HepG2 (cell line): ENCODE results near the gene RCOR1. TPM values are rescaled to one million over a fixed set of nuclear protein-coding genes. Genes with fewer than 3 reads are reported as not detected.

Experiments
- ATAC-seq: fragments of 200-7000 bp; cut with Tn5 transposase; 3 replicates; pipeline ENCODE4 v1.9.1; 2020; ENCODE audit warnings: mild to moderate bottlenecking, moderate library complexity
- BruUV-seq: library from RNA; stranded (reverse); fragments of 400-500 nt; replicated peaks from 2 replicates; lab custom pipeline; 2021; lab: Mats Ljungman, UMichigan
- CTCF ChIA-PET: fragments of 300-600 bp; formaldehyde crosslinking; extraction: SDS; loops from one replicate; lab custom pipeline; 2021; ENCODE audit warnings: low total read pairs, inconsistent platforms, low intra/inter-chr PET ratio; lab: Yijun Ruan, JAX
- POLR2A ChIA-PET: fragments of 350-600 bp; sonication (Branson Sonifier 250); formaldehyde crosslinking; loops from one replicate; lab custom pipeline; 2020; ENCODE audit warnings: antibody characterized with exemption, inconsistent platforms; lab: Yijun Ruan, JAX
- DNase-seq: peaks from one replicate; pipeline ENCODE4 v3.0.0-alpha.2; 2015; ENCODE audit warnings: low spot score
- FAIRE-seq: peaks from 3 replicates; lab custom pipeline; 2011; peaks lifted over from hg19 to GRCh38; lab: Jason Lieb, UNC
- H2AFZ ChIP-seq: one replicate; pipeline ENCODE4 v1.6.1; 2011; ENCODE audit warnings: low read length, inconsistent platforms
- H3K27ac ChIP-seq: fragments of 300-600 bp; 3 replicates; pipeline ENCODE4 v1.8.0; 2011; ENCODE audit warnings: mixed run types, mild to moderate bottlenecking, mixed read lengths, low read length, inconsistent platforms; ENCODE audit not compliant: insufficient read depth; ENCODE audit errors: extremely low read length
- H3K27me3 ChIP-seq, 2 experiments: fragments of 200-600 bp in 1 of 2; 2 replicates in 1 of 2; 3 replicates in 1 of 2; pipeline versions ENCODE4 v1.6.0 to v1.8.0; 2011; ENCODE audit warnings: low read length in 2 of 2, mild to moderate bottlenecking in 2 of 2, moderate library complexity in 2 of 2, inconsistent platforms in 1 of 2; ENCODE audit not compliant: insufficient read depth in 2 of 2, control insufficient read depth in 1 of 2
- H3K36me3 ChIP-seq, 2 experiments: fragments of 200-600 bp in 1 of 2; replicated peaks in 1 of 2; 2 replicates in 1 of 2; 3 replicates in 1 of 2; pipeline versions ENCODE4 v1.5.1 to v1.8.0; 2011; ENCODE audit warnings: low read length in 2 of 2, inconsistent platforms in 1 of 2; ENCODE audit not compliant: insufficient read depth in 2 of 2, control insufficient read depth in 1 of 2
- H3K4me1 ChIP-seq: 2 replicates; pipeline ENCODE4 v1.5.1; 2012; ENCODE audit warnings: low read length, inconsistent platforms; ENCODE audit not compliant: insufficient read depth
- H3K4me2 ChIP-seq: 2 replicates; pipeline ENCODE4 v1.6.0; 2011; ENCODE audit warnings: low read depth, low read length, inconsistent platforms
- H3K4me3 ChIP-seq, 3 experiments: fragments of 200-600 bp in 1 of 3; sonication (generic), shearing (Covaris generic) in 1 of 3; replicated peaks in 1 of 3; 2 replicates each; pipeline ENCODE4 v1.5.1; 2011 to 2016; ENCODE audit warnings: low read length in 3 of 3, inconsistent platforms in 2 of 3, low read depth in 2 of 3, mild to moderate bottlenecking in 2 of 3, control low read depth in 1 of 3, mixed read lengths in 1 of 3; ENCODE audit not compliant: insufficient read depth in 1 of 3
- H3K79me2 ChIP-seq: one replicate; pipeline ENCODE4 v1.6.1; 2011; ENCODE audit warnings: low read length, inconsistent platforms; ENCODE audit not compliant: insufficient read depth
- H3K9ac ChIP-seq: 2 replicates; pipeline ENCODE4 v1.6.0; 2011; ENCODE audit warnings: mild to moderate bottlenecking, low read depth, low read length, inconsistent platforms; ENCODE audit not compliant: insufficient read depth
- H3K9me3 ChIP-seq: 2 replicates; pipeline ENCODE4 v1.5.1; 2012; ENCODE audit warnings: mild to moderate bottlenecking, low read length
- H4K20me1 ChIP-seq: 2 replicates; pipeline ENCODE4 v1.6.0; 2011; ENCODE audit warnings: inconsistent platforms, mild to moderate bottlenecking, low read length, moderate library complexity; ENCODE audit not compliant: insufficient read depth
- CREM ChIP-seq, 2 experiments: sonication (generic) in 1 of 2; formaldehyde crosslinking in 1 of 2; IDR thresholded peaks; 2 replicates each; pipeline versions ENCODE4 v1.4.0 to v1.6.1; 2016 to 2020; ENCODE audit warnings: antibody characterized with exemption in 1 of 2, mild to moderate bottlenecking in 1 of 2, missing genetic modification reagents in 1 of 2
- RBM22 ChIP-seq: fragments of 200-400 bp; formaldehyde crosslinking; optimal IDR thresholded peaks from 2 replicates; pipeline ENCODE3; 2017; ENCODE audit warnings: mild to moderate bottlenecking, low read length, moderate library complexity
- TMF1 ChIP-seq: sonication (generic); formaldehyde crosslinking; IDR thresholded peaks from 2 replicates; pipeline ENCODE4 v1.8.1; 2022; ENCODE audit warnings: low read depth, missing genetic modification reagents
- ZNF20 ChIP-seq: sonication (generic); formaldehyde crosslinking; IDR thresholded peaks from 2 replicates; pipeline ENCODE4 v1.4.0; 2020; ENCODE audit warnings: mild to moderate bottlenecking, moderate library complexity, missing genetic modification reagents
- ZNF709 ChIP-seq: sonication (generic); formaldehyde crosslinking; IDR thresholded peaks from 2 replicates; pipeline ENCODE4 v1.5.0; 2020; ENCODE audit warnings: mild to moderate bottlenecking, missing genetic modification reagents
- whole genome bisulfite sequencing: methylation state at CpG from one replicate; pipeline ENCODE4 v1.1.6; 2017; ENCODE audit warnings: low lambda C conversion rate; 5-methylcytosine and 5-hydroxymethylcytosine counted together
- in situ Hi-C: cut with HindIII; loops from 2 replicates; pipeline ENCODE4 v1.10.0; 2017; ENCODE audit warnings: low pct_unique_long_range_greater_than_20kb; ENCODE audit not compliant: extremely low pct_ligation_motif_present
- intact Hi-C: fragments of 100-400 bp; cut with micrococcal nuclease; formaldehyde crosslinking; loops from one replicate; pipeline ENCODE4 v1.10.0; 2022; ENCODE audit not compliant: unreplicated experiment
- polyA plus RNA-seq, 8 experiments: library from polyadenylated mRNA; depleted of rRNA in 3 of 8; stranded (reverse) in 7 of 8; unstranded in 1 of 8; fragments of >200 nt; fragmentation: Illumina TruSeq in 4 of 8; extraction: Trizol in 4 of 8; gene quantifications; 2 replicates each; pipeline versions ENCODE4 v1.2.1 to v1.2.3, GENCODE V29; 2011 to 2016; ENCODE audit warnings: low read depth in 4 of 8, missing spikeins in 1 of 8, mixed read lengths in 1 of 8; ENCODE audit not compliant: insufficient read depth in 1 of 8
- total RNA-seq, 5 experiments: library from RNA; depleted of rRNA; stranded (reverse); fragments of >200 nt; fragmentation: Illumina TruSeq; extraction: Trizol; gene quantifications; 2 replicates each; pipeline ENCODE4 v1.2.3, GENCODE V29; 2016; ENCODE audit warnings: low read depth in 1 of 5
- TF ChIP-seq, protein P1 (sequence below): sonication (generic); formaldehyde crosslinking; IDR thresholded peaks from 2 replicates; pipeline ENCODE4 v1.5.0; 2020; ENCODE audit warnings: mild to moderate bottlenecking, missing genetic modification reagents

RCOR1 gene
- total and polyA plus RNA-seq, 2 of the 13 experiments (the other 11 are each of a cell fraction or from before 2014, with no cell fraction given), result 10.2 to 11.1 TPM

DNA sequence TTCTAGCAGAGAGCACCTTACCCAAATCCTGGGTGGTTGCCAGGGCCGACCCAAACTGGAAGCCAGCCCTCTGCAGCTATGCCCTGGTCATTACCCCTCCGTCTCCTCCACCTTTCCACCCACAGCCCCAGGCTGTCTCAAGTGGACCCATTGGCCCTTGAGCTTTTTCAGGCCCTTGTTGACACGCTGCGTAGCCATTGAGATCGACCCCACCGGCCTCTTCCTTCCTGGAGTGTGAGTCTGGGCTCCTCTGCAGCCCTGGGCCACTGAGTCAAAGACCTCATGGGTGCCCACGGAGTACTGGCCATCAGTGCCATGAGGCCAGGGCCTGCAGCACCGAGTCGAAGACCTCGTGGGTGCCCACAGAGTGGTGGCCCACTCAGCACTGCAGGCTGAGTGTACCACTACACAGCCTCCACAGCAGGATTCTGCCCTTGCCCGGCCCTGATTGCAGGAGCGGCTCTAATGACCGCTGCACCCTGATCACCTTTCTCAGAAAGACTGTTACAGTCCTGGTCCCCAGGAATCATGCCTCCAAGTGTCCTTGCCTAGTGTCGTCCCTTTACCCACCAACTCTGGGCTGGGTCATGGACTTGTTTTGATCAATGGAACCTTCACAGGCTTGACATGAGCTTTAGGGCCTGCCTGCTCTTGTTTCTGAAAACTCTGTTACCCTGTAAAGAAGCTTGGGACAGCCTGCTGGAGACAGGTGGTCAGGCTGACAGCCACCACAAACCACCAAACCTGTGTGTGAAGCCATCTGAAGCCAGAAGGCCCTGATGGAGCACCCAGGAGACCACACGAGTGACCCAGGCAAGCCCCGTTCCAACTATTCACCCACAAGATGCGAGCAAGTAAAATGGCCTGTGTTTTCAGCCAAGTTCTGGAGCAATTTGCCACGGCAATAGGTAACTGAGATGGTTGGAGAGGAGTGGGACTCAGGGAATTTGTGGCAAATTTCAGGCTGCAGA, 145.2 kb downstream of the RCOR1 start:
- Histone ChIP-seq H3K9me3 (no peaks in the 10 kb centered on the region), H4K20me1 (no peaks in the 10 kb centered on the region), H3K9ac (no peak overlapping the region), H2AFZ (no peak overlapping the region), H3K27me3 (no peaks in the 10 kb centered on the region), H3K27ac (no peak overlapping the region)
- BruUV-seq, result no TSS peak
- in situ Hi-C loops, result no loop called here
- 93% methylated on average over 14 of the region's 18 CpGs for WGBS
- ATAC-seq (peak; percentile 16), FAIRE-seq (no peak)
- intact Hi-C loops, result no loop called here
- POLR2A ChIA-PET, result no interaction called here
- TF ChIP-seq RBM22 (peak; percentile 53), ZNF20 (no peak)
- TF ChIP-seq, all 625 proteins: peak for 1
- CTCF ChIA-PET, result no interaction called here
- no peaks in the 10 kb centered on the region for H3K79me2 ChIP-seq
- H3K4me1 ChIP-seq, result no peaks in the 10 kb centered on the region
- H3K36me3 ChIP-seq, result peaks cover 6 to 8% of the 10 kb centered on the region in 2 experiments; a peak in 1 of 5 replicates
- no peak overlapping the region for H3K4me2 ChIP-seq
- H3K4me3 ChIP-seq, result no peak overlapping the region
- no peak for DNase-seq

DNA sequence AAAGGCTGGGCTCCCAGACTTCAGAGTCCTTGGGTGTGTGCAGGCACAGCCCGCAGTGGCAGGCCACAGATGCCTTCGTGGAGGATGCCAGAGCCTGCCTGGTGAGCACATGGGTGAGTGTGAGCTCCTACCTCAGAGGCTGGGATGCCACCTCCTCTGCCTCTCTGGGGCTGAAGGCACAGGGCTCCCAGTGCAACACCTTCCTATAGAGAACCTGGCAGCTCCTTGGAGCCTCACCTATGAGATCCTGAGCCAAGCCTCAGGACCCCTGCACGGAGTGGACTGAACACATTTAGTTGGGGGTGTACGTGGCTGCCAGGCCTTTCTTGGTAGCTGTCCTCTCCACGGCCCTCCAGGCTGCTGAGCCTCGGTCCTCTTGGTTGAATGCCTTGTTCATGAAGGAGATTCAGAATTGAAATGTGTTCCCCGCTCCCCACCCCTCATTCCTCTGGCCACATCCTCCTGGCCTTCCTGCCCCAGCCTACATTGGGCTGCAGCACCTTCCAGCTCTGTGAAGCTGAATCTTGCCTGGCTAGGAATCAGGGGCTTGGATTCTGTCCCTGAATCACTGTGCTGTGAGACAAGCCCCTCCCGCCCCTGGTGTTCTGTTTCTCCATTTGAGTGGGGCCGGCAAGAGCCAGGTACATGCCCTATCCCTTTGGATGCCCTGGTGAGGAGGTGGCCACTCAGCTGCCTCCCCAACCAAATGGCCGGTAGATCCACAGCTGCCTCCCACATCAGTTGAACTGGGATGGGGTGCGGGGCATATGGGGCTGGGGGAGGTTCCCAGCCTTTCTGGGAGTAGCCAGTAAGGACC, 146.1 kb downstream of the RCOR1 start:
- Histone ChIP-seq H3K4me3 (no peak overlapping the region), H3K79me2 (no peaks in the 10 kb centered on the region), H3K27ac (no peak overlapping the region), H4K20me1 (no peaks in the 10 kb centered on the region), H3K36me3 (peaks cover 3 to 8% of the 10 kb centered on the region in 2 experiments; a peak in 1 of 5 replicates), H3K4me1 (no peaks in the 10 kb centered on the region), H3K4me2 (no peak overlapping the region), H3K9me3 (no peaks in the 10 kb centered on the region), H3K27me3 (no peaks in the 10 kb centered on the region), H3K9ac (no peak overlapping the region), H2AFZ (no peak overlapping the region)
- ATAC-seq (peak; percentile 13; the same call in 2 of the 3 replicates), DNase-seq (no peak), FAIRE-seq (no peak)
- in situ Hi-C loops (no loop called here), intact Hi-C loops (no loop called here)
- no TSS peak for BruUV-seq
- CTCF ChIA-PET, result no interaction called here
- POLR2A ChIA-PET, result no interaction called here
- 100% methylated on average over 3 of the region's 11 CpGs for WGBS
- TF ChIP-seq TMF1 (CRISPR knock-in tag) (no peak), CREM (IDR thresholded peaks at IDR 0.05) (no peak), CREM (CRISPR knock-in tag; IDR thresholded peaks at IDR 0.05) (no peak), ZNF709 (no peak)
- TF ChIP-seq, protein P1, sequence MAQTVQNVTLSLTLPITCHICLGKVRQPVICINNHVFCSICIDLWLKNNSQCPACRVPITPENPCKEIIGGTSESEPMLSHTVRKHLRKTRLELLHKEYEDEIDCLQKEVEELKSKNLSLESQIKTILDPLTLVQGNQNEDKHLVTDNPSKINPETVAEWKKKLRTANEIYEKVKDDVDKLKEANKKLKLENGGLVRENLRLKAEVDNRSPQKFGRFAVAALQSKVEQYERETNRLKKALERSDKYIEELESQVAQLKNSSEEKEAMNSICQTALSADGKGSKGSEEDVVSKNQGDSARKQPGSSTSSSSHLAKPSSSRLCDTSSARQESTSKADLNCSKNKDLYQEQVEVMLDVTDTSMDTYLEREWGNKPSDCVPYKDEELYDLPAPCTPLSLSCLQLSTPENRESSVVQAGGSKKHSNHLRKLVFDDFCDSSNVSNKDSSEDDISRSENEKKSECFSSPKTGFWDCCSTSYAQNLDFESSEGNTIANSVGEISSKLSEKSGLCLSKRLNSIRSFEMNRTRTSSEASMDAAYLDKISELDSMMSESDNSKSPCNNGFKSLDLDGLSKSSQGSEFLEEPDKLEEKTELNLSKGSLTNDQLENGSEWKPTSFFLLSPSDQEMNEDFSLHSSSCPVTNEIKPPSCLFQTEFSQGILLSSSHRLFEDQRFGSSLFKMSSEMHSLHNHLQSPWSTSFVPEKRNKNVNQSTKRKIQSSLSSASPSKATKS, result no peak
